Brain microvascular endothelial cell (primary cell): ENCODE data around the gene CRHR1.

Experiments used
- DNase-seq: peaks from one replicate; pipeline ENCODE4 v3.0.0-alpha.2; 2020
- H3K27ac ChIP-seq: fragments of 250-450 bp; sonication (Bioruptor Pico); 2 replicates; pipeline ENCODE4 v1.5.1; 2020; ENCODE audit warnings: mild to moderate bottlenecking, moderate library complexity
- H3K27me3 ChIP-seq: fragments of 250-450 bp; sonication (Bioruptor Pico); replicated peaks from 2 replicates; pipeline ENCODE4 v1.5.1; 2020; ENCODE audit warnings: mild to moderate bottlenecking
- H3K36me3 ChIP-seq: fragments of 250-450 bp; sonication (Bioruptor Pico); replicated peaks from 2 replicates; pipeline ENCODE4 v1.5.1; 2020; ENCODE audit warnings: mild to moderate bottlenecking
- H3K4me3 ChIP-seq: 2 replicates; pipeline ENCODE4 v1.5.1; 2011; ENCODE audit warnings: low read depth, mild to moderate bottlenecking, control low read depth, low read length, moderate library complexity
- CTCF ChIP-seq: IDR thresholded peaks from 2 replicates; pipeline ENCODE4 v1.5.1; 2011; ENCODE audit warnings: low read depth, mild to moderate bottlenecking, moderate library complexity, low read length, control low read depth, inconsistent platforms; ENCODE audit errors: missing control alignments
- in situ Hi-C: cut with HindIII; loops from 2 replicates; pipeline ENCODE4 v1.10.0; 2017; ENCODE audit warnings: low sequenced_read_pairs, low pct_ligation_motif_present

The CRHR1 gene

GRCh38 chr17:45851022-45851421 lies 66.9 kb downstream of the CRHR1 start:
- no peaks in the 10 kb centered on the region for H3K27me3 ChIP-seq
- in situ Hi-C loops = loop anchor here (25.0 kb wide), 1 partner anchor 189 kb away; no protein-coding TSS in a partner anchor
- no peaks in the 10 kb centered on the region for H3K36me3 ChIP-seq
- no peak overlapping the region for H3K27ac ChIP-seq
- DNase-seq = no peak
- TF ChIP-seq CTCF = no peak
- no peak overlapping the region for H3K4me3 ChIP-seq

- Histone ChIP-seq H3K36me3 (no peaks in the 10 kb centered on the region), H3K4me3 (no peak overlapping the region), H3K27ac (no peak overlapping the region), H3K27me3 (no peaks in the 10 kb centered on the region)
- no peak for TF ChIP-seq CTCF
- in situ Hi-C loops = loop anchor here (25.0 kb wide), 1 partner anchor 189 kb away; no protein-coding TSS in a partner anchor
- no peak for DNase-seq
These were observed 67.3 kb downstream of the CRHR1 start for GRCh38 chr17:45851464-45851863.

- no peak for TF ChIP-seq CTCF
- in situ Hi-C loops = loop anchor here (25.0 kb wide), 1 partner anchor 190 kb away; no protein-coding TSS in a partner anchor
- Histone ChIP-seq H3K27me3 (no peaks in the 10 kb centered on the region), H3K27ac (no peak overlapping the region), H3K4me3 (no peak overlapping the region), H3K36me3 (no peaks in the 10 kb centered on the region)
- no peak for DNase-seq
These were observed 67.8 kb downstream of the CRHR1 start for GRCh38 chr17:45851873-45852272.

GRCh38 chr17:45852535-45853297 lies 68.6 kb downstream of the CRHR1 start:
- H3K36me3 ChIP-seq = no peaks in the 10 kb centered on the region
- H3K4me3 ChIP-seq = no peak overlapping the region
- H3K27ac ChIP-seq = no peak overlapping the region
- in situ Hi-C loops = loop anchor here (25.0 kb wide), 1 partner anchor 190 kb away; no protein-coding TSS in a partner anchor
- peak; percentile 95 for TF ChIP-seq CTCF
- DNase-seq = peak; percentile 47
- no peaks in the 10 kb centered on the region for H3K27me3 ChIP-seq

- H3K27ac ChIP-seq = no peak overlapping the region
- no peak overlapping the region for H3K4me3 ChIP-seq
- in situ Hi-C loops = loop anchor here (25.0 kb wide), 1 partner anchor 192 kb away; no protein-coding TSS in a partner anchor
- no peaks in the 10 kb centered on the region for H3K27me3 ChIP-seq
- TF ChIP-seq CTCF = no peak
- no peaks in the 10 kb centered on the region for H3K36me3 ChIP-seq
- DNase-seq = no peak
These were observed 70.1 kb downstream of the CRHR1 start for GRCh38 chr17:45854209-45854608.
